HepG2 (cell line): Measurements from ENCODE around the gene SIX3. TPM values are rescaled to one million over a fixed set of nuclear protein-coding genes. Genes with fewer than 3 reads are reported as not detected.

ENCODE experiments used
- BCL6 ChIP-seq: IDR thresholded peaks from 2 replicates; pipeline ENCODE4 v1.6.1; 2016; ENCODE audit warnings: missing genetic modification reagents, missing compliant biosample characterization
- CBX2 ChIP-seq, 2 experiments: fragments of 200-600 bp in 1 of 2; sonication (generic); formaldehyde crosslinking in 1 of 2; IDR thresholded peaks; 2 replicates each; pipeline versions ENCODE4 v1.7.0 to v1.8.1; 2018 to 2022; ENCODE audit warnings: low read depth in 2 of 2, low read length in 1 of 2, mild to moderate bottlenecking in 1 of 2, missing genetic modification reagents in 1 of 2
- CENPT ChIP-seq: sonication (generic); formaldehyde crosslinking; IDR thresholded peaks from 2 replicates; pipeline ENCODE4 v1.8.0; 2022; ENCODE audit warnings: low read depth, mild to moderate bottlenecking, moderate library complexity, missing genetic modification reagents
- ERF ChIP-seq: IDR thresholded peaks from 2 replicates; pipeline ENCODE4 v1.6.1; 2018; ENCODE audit warnings: missing biosample characterization, missing genetic modification reagents
- GPBP1L1 ChIP-seq: sonication (generic); formaldehyde crosslinking; IDR thresholded peaks from 2 replicates; pipeline ENCODE4 v1.5.0; 2020; ENCODE audit warnings: mild to moderate bottlenecking, missing genetic modification reagents
- GTF2F1 ChIP-seq: fragments of 150-350 bp; IDR thresholded peaks from 2 replicates; pipeline ENCODE4 v1.6.1; 2014; ENCODE audit warnings: low read length
- HNRNPLL ChIP-seq: fragments of 200-400 bp; formaldehyde crosslinking; IDR thresholded peaks from 2 replicates; pipeline ENCODE4 v1.6.1; 2017; ENCODE audit warnings: mild to moderate bottlenecking, low read depth, low read length; ENCODE audit not compliant: poor library complexity, severe bottlenecking
- MNT ChIP-seq: fragments of 450-650 bp; IDR thresholded peaks from 2 replicates; pipeline ENCODE4 v1.6.1; 2016
- MTA3 ChIP-seq: sonication (generic); formaldehyde crosslinking; IDR thresholded peaks from 2 replicates; pipeline ENCODE4 v1.4.0; 2020; ENCODE audit warnings: missing genetic modification reagents
- NFKB2 ChIP-seq: sonication (generic); formaldehyde crosslinking; IDR thresholded peaks from 2 replicates; pipeline ENCODE4 v1.4.0; 2020; ENCODE audit warnings: missing genetic modification reagents, borderline replicate concordance
- REST ChIP-seq, 2 experiments: IDR thresholded peaks; 2 replicates each; pipeline ENCODE4 v1.6.1; 2011 to 2012; ENCODE audit warnings: low read length in 2 of 2, borderline replicate concordance in 1 of 2, low read depth in 1 of 2, mild to moderate bottlenecking in 1 of 2, moderate library complexity in 1 of 2
- SMAD3 ChIP-seq: sonication (generic); formaldehyde crosslinking; IDR thresholded peaks from 2 replicates; pipeline ENCODE4 v1.4.0; 2020; ENCODE audit warnings: missing genetic modification reagents
- ZBED4 ChIP-seq: sonication (generic); formaldehyde crosslinking; IDR thresholded peaks from 2 replicates; pipeline ENCODE4 v1.4.0; 2020; ENCODE audit warnings: missing genetic modification reagents, borderline replicate concordance
- ZBTB43 ChIP-seq: sonication (generic); formaldehyde crosslinking; conservative IDR thresholded peaks from 2 replicates; pipeline ENCODE4 v1.4.0; 2020; ENCODE audit warnings: missing genetic modification reagents
- ZFP1 ChIP-seq: IDR thresholded peaks from 2 replicates; pipeline ENCODE4 v1.6.1; 2016
- ZNF160 ChIP-seq: sonication (generic); formaldehyde crosslinking; IDR thresholded peaks from 2 replicates; pipeline ENCODE4 v1.8.0; 2022; ENCODE audit warnings: mild to moderate bottlenecking, inconsistent platforms, missing genetic modification reagents
- ZNF607 ChIP-seq: sonication (generic); formaldehyde crosslinking; IDR thresholded peaks from 2 replicates; pipeline ENCODE4 v1.5.1; 2020; ENCODE audit warnings: missing genetic modification reagents, mild to moderate bottlenecking, borderline replicate concordance
- polyA plus RNA-seq, 8 experiments: library from polyadenylated mRNA; depleted of rRNA in 3 of 8; stranded (reverse) in 7 of 8; unstranded in 1 of 8; fragments of >200 nt; fragmentation: Illumina TruSeq in 4 of 8; extraction: Trizol in 4 of 8; gene quantifications; 2 replicates each; pipeline versions ENCODE4 v1.2.1 to v1.2.3, GENCODE V29; 2011 to 2016; ENCODE audit warnings: low read depth in 4 of 8, missing spikeins in 1 of 8, mixed read lengths in 1 of 8; ENCODE audit not compliant: insufficient read depth in 1 of 8
- total RNA-seq, 5 experiments: library from RNA; depleted of rRNA; stranded (reverse); fragments of >200 nt; fragmentation: Illumina TruSeq; extraction: Trizol; gene quantifications; 2 replicates each; pipeline ENCODE4 v1.2.3, GENCODE V29; 2016; ENCODE audit warnings: low read depth in 1 of 5

SIX3 gene
- total and polyA plus RNA-seq, 2 of the 13 experiments (the other 11 are each of a cell fraction or from before 2014, with no cell fraction given) = not detected

- TF ChIP-seq REST (IDR thresholded peaks at IDR 0.05; ENCODE audit: borderline replicate concordance in 1 of 2, low read depth in 1 of 2, low read length in 2 of 2) (no peak), ZNF160 (CRISPR knock-in tag) (no peak), GTF2F1 (no peak), GPBP1L1 (CRISPR knock-in tag) (no peak), ZNF607 (peak; percentile 23; the same call in 1 of the 2 replicates), MTA3 (CRISPR knock-in tag) (no peak), CBX2 (IDR thresholded peaks at IDR 0.05; ENCODE audit: low read depth, low read length) (no peak; the same call in 1 of the 2 replicates), CBX2 (CRISPR knock-in tag; IDR thresholded peaks at IDR 0.05; ENCODE audit: low read depth) (no peak; the same call in 1 of the 2 replicates), MNT (no peak), CENPT (no peak), ZBTB43 (CRISPR knock-in tag) (no peak), HNRNPLL (peak; percentile 74), ERF (CRISPR knock-in tag) (peak; percentile 61; the same call in 1 of the 2 replicates), NFKB2 (CRISPR knock-in tag) (peak; percentile 67; the same call in 1 of the 2 replicates), SMAD3 (0 out of 2 replicates have a peak, but pooled peaks have one; percentile 28), ZBED4 (CRISPR knock-in tag) (0 out of 2 replicates have a peak, but pooled peaks have one; percentile 53), ZFP1 (CRISPR knock-in tag) (no peak), BCL6 (no peak; the same call in 1 of the 2 replicates)
Measured at GRCh38 chr2:44952143-44952805, 10.8 kb downstream of the SIX3 start (continued).
